Activated T-cell treated with anti-CD3 and anti-CD28 coated beads, Interleukin-2, amount 50 U/mL, for 72 hours (primary cell): ENCODE data around the gene PROSER2. TPM values are rescaled to one million over a fixed set of nuclear protein-coding genes. Genes with fewer than 3 reads are reported as not detected.

Source experiments
- ATAC-seq, 2 donors: fragments of 150-1000 bp; cut with Tn5 transposase; replicated peaks in 1 of 2; 2 replicates each; pipeline ENCODE4 v1.10.0; 2021; ENCODE audit warnings: moderate library complexity in 2 of 2, mild to moderate bottlenecking in 1 of 2
- DNase-seq, 2 donors: peaks; one replicate each; pipeline ENCODE4 v3.0.0; 2021 to 2022; ENCODE audit warnings: mixed read lengths in 1 of 2
- H3K27ac Mint-ChIP-seq: one replicate; pipeline ENCODE4 v1.8.0; 2022; ENCODE audit warnings: mild to moderate bottlenecking, moderate library complexity, mixed read lengths
- H3K27me3 Mint-ChIP-seq: one replicate; pipeline ENCODE4 v1.8.0; 2022; ENCODE audit warnings: low read depth, mixed read lengths
- H3K36me3 Mint-ChIP-seq, 2 donors: one replicate each; pipeline ENCODE4 v1.8.0; 2022; ENCODE audit warnings: mixed read lengths in 2 of 2, mild to moderate bottlenecking in 1 of 2; ENCODE audit not compliant: insufficient read depth in 2 of 2
- H3K4me1 Mint-ChIP-seq: one replicate; pipeline ENCODE4 v1.8.0; 2022; ENCODE audit warnings: low read depth, mixed read lengths
- H3K4me3 Mint-ChIP-seq, 2 donors: one replicate each; pipeline ENCODE4 v1.8.0; 2022; ENCODE audit warnings: mild to moderate bottlenecking in 2 of 2, mixed read lengths in 2 of 2, moderate library complexity in 2 of 2
- H3K9me3 Mint-ChIP-seq, 2 donors: one replicate each; pipeline ENCODE4 v1.8.0; 2022; ENCODE audit warnings: mixed read lengths in 2 of 2
- total RNA-seq, 2 donors: library from RNA; stranded (reverse); gene quantifications; one replicate each; pipeline ENCODE4 v1.2.3, GENCODE V29; 2022

The PROSER2 gene
- total RNA-seq, 2 donors from 2014 or later: 1.1 to 1.6 TPM

DNA sequence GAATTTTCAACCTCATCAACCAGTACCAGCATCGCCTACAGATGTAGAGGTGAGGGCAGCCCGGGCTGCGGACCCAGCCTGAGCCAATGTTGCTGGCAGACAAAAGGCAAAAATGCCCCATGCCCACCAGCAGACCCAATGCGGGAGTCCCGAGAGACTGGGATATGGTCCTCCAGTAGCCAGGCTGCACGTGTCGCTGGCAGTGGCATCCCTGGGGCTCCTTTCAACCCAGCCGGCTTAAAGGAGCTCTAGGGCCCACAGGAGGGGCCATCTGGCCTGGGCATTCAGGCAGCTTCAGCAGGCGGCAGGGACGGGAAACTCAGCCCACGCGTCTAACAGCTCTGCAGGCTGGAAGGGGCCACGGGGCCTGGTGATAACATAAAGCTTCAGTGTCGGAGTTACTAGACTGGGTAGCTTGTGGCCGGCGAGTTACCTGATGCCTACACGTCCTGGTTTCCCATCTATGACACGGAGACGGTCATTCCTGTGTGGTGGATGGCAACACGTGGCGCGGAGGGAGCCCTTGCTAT is 70.7 kb downstream of the PROSER2 start:
- DNase-seq (no peak), ATAC-seq (no peak)
- H3K27ac Mint-ChIP-seq: no peak overlapping the region
- no peaks in the 10 kb centered on the region for H3K4me1 Mint-ChIP-seq
- no peaks in the 10 kb centered on the region for H3K27me3 Mint-ChIP-seq
- no peak overlapping the region for H3K4me3 Mint-ChIP-seq
- H3K36me3 Mint-ChIP-seq: no peaks in the 10 kb centered on the region
- no peaks in the 10 kb centered on the region for H3K9me3 Mint-ChIP-seq

DNA sequence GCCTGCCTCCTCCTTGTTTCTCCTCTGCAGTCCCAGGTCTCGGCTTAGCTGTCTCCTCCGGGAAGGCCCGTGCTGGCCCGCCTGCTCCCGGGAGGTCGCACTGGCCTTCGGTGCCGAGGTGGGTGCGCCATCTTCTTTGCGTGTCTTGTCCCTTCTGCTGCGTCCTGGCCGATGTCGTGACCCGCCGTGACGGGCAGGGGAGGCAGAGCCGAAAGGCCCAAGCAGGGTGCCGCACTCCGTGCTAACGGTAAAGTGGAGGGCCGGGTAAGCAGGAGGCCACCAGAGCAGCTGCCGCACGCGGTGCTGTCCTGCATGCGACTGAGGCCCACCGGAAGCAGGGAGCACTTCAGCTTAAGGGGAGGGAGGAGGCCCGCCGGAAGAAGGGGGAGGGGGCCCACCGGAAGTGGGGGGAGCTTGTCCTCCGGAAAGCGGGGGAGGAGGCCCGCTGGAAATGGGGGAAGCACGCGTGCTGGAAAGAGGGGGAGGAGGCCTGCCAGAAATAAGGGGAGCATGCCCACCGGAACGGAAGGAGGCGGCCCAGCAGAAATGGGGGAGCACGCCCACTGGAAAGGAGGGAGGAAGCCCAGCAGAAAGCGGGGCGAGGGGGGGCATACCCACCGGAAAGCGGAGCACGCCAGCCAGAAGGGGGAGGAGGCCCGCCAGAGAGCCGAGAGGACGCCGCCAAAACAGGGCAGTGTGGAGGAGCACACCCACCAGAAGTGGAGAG is 71.4 kb downstream of the PROSER2 start:
- Mint-ChIP-seq H3K4me3 (no peak overlapping the region), H3K27me3 (no peaks in the 10 kb centered on the region), H3K27ac (no peak overlapping the region), H3K9me3 (no peaks in the 10 kb centered on the region), H3K4me1 (no peaks in the 10 kb centered on the region), H3K36me3 (no peaks in the 10 kb centered on the region)
- ATAC-seq (no peak), DNase-seq (no peak)

DNA sequence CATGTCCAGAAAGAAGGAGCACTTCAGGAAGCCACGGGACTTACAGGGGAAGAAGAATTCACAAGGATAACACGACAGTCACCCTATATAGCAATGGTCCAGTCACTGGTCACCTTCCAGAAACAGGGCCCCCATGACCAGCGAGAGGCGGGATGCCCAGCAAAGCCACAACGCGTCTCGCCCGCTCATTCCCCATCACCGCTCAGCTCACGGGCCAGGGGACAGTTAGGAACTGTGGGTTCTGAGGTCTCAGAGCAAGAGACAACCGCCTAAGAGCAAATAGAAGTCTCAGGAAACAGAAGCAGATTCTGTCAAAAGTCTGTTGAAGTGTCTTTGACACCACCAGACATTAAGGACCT is 71.9 kb downstream of the PROSER2 start:
- Mint-ChIP-seq H3K36me3 (no peaks in the 10 kb centered on the region), H3K9me3 (no peaks in the 10 kb centered on the region), H3K27me3 (no peaks in the 10 kb centered on the region), H3K27ac (no peak overlapping the region), H3K4me1 (no peaks in the 10 kb centered on the region), H3K4me3 (no peak overlapping the region)
- no peak for DNase-seq
- no peak for ATAC-seq

DNA sequence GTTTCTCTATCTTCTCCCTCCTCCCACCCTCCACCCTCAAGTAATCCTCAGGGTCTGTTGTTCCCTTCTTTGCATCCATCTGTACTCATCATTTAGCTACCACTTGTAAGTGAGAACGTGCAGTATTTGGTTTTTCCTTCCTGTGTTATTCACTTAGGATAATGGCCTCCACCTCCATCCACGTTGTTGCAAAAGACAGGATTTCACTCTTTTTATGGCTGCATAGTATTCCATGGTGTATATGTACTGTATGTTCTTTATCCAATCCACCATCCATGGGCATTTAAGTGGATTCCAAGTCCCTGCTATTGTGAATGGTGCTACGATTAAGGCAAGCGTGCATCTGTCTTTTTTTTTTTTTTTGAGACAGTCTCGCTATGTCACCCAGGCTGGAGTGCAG is 72.4 kb downstream of the PROSER2 start:
- no peak for ATAC-seq
- no peak for DNase-seq
- H3K36me3 Mint-ChIP-seq: no peaks in the 10 kb centered on the region
- no peaks in the 10 kb centered on the region for H3K27me3 Mint-ChIP-seq
- H3K9me3 Mint-ChIP-seq: no peaks in the 10 kb centered on the region
- no peak overlapping the region for H3K4me3 Mint-ChIP-seq
- H3K4me1 Mint-ChIP-seq: no peaks in the 10 kb centered on the region
- no peak overlapping the region for H3K27ac Mint-ChIP-seq

DNA sequence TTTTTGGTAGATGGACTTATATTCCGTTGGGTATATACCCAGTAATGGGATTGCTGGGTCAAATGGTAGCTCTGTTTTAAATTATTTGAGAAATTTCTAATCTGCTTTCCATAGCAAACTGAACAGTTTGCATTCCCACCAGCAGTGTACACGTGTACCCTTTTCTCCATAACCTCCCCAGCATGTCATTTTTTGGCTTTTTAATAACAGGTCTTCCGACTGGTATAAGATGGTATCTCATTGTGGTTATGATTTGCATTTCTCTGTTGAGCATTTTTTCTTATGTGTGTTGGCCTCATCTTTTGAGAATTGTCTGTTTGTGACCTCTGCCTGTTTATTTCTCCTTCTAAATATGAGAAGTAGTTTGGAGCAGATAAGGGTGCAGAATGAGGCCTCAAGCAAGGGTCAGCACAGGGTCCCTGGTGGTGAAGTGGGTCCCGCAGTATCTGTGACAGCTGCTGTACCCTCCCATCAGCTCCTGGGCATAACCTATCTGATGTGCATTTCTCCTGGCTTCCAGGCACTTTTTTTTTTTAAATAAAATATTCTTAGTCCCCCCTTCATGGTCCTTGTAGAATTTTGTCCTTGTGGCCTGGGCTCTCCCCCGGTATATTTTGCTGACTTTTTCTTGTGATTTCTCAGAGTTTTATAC is 73.5 kb downstream of the PROSER2 start:
- no peaks in the 10 kb centered on the region for H3K27me3 Mint-ChIP-seq
- ATAC-seq: no peak
- H3K4me3 Mint-ChIP-seq: no peak overlapping the region
- H3K36me3 Mint-ChIP-seq: no peaks in the 10 kb centered on the region
- H3K9me3 Mint-ChIP-seq: no peaks in the 10 kb centered on the region
- H3K27ac Mint-ChIP-seq: no peak overlapping the region
- H3K4me1 Mint-ChIP-seq: no peaks in the 10 kb centered on the region
- no peak for DNase-seq

DNA sequence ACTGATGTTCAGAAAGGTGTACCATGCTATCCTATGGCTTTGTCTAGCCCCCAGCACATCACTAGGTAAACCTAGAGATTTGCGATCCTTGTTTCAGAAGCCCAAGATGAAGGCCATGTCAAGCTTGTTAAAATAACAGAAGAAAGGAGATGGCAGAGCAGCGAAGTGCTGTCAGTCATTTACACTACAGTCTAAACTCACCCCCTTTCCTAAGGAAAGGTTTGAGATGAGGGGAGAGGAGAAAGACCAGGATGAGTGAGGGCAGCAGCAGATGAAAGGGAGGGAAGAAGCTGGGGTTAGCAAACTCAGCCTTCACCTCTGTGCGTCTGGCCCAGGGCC is 74.8 kb downstream of the PROSER2 start:
- Mint-ChIP-seq H3K9me3 (no peaks in the 10 kb centered on the region), H3K36me3 (no peaks in the 10 kb centered on the region)
- ATAC-seq: no peak

DNA sequence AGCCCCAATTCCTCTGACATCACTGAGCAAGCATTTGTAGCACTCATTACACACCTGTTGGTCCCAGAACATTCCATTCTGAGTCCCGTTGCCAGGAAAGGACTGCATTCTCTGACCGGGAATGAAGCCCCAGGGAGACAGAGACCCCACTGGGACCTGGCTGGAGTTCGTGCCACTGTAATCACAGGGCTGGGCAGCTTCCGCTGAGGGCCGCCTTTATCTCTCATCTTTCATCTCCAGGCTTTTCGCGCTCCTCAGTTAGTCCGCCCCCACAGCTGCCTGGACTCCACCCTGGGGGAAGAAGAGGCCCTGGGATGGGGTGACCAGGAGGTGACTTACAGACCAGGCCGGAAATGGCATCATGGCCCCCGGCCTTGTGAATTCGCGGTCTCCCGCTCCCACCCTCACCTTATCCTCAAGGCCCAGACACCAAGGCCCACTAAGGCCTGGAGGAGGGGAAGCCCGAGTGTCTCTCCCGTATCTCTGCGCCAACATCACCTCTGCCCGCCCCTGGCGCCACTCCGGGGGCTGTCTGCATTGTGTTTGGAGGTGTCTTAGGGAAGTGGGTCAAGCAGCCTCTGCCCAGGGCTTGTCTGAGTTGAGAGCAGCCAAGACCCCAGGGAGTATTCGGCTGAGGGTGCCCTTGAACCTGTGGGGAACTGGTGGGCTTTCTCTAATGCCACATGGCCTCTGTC is 75.4 kb downstream of the PROSER2 start:
- DNase-seq (no peak), ATAC-seq (no peak)
- Mint-ChIP-seq H3K27ac (no peak overlapping the region), H3K4me1 (no peaks in the 10 kb centered on the region), H3K36me3 (no peaks in the 10 kb centered on the region), H3K4me3 (no peak overlapping the region), H3K27me3 (no peaks in the 10 kb centered on the region), H3K9me3 (no peaks in the 10 kb centered on the region)

More for the DNA sequence above, 74.8 kb downstream of the PROSER2 start:
- Mint-ChIP-seq H3K4me1 (no peaks in the 10 kb centered on the region), H3K27ac (no peak overlapping the region), H3K4me3 (no peak overlapping the region), H3K27me3 (no peaks in the 10 kb centered on the region)
- no peak for DNase-seq

DNA sequence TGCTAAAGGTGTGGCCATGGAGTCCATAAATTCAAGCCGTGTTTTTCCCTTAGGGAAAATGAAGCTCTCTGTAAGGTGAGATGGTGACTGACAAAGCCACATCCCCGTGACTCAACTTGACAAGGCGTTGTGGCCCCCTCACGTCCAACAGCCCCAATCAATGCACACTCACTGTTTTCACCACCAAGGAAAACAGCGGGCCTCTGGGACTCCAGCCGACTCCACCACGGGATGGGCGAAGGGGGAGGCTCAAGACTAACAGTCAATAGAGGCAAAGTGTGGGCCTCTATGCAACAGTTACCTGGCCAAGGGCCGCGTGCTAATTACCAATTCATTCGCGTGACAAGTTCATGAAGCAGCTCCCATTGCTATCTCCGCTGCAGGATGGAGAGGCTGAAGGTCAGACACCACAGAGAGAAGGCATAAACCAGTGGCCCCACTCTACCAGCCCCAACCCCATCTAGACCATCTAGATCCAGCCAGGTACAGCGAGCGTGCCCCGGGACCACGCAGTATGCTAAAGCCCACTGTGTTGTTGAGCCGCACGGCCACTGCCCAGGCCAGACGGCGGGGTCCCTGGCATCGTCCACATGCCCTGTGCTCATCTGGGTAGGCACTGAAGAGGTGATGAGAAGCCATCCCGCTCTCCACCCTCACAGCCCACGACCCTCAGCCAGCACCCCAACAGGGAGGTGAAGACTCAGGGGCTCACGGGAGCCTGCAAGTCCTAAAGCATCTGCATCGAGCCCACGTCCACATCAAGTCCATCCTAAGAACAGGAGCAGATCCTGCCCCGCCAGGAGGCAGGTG is 76.1 kb downstream of the PROSER2 start:
- H3K4me3 Mint-ChIP-seq: no peak overlapping the region
- no peaks in the 10 kb centered on the region for H3K4me1 Mint-ChIP-seq
- H3K36me3 Mint-ChIP-seq: no peaks in the 10 kb centered on the region
- ATAC-seq: no peak
- DNase-seq: no peak
- no peaks in the 10 kb centered on the region for H3K27me3 Mint-ChIP-seq
- H3K9me3 Mint-ChIP-seq: no peaks in the 10 kb centered on the region
- no peak overlapping the region for H3K27ac Mint-ChIP-seq

DNA sequence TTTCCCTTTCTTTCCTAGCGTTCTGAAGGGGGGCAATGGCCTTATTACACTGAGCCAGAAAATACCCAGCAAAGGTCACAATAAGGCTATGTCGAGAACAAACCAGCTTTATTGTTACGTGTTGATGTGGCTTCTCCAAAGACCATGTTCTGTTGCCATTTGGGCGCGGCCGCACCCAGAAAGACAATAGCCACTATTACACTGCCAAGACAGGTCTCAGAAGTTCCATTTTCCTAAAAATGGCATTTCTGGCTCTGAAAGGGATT is 77.8 kb downstream of the PROSER2 start:
- no peaks in the 10 kb centered on the region for H3K9me3 Mint-ChIP-seq
- no peak overlapping the region for H3K4me3 Mint-ChIP-seq
- H3K27me3 Mint-ChIP-seq: no peaks in the 10 kb centered on the region
- H3K36me3 Mint-ChIP-seq: no peaks in the 10 kb centered on the region
- no peak for ATAC-seq
- H3K4me1 Mint-ChIP-seq: no peaks in the 10 kb centered on the region
- H3K27ac Mint-ChIP-seq: no peak overlapping the region
- no peak for DNase-seq

DNA sequence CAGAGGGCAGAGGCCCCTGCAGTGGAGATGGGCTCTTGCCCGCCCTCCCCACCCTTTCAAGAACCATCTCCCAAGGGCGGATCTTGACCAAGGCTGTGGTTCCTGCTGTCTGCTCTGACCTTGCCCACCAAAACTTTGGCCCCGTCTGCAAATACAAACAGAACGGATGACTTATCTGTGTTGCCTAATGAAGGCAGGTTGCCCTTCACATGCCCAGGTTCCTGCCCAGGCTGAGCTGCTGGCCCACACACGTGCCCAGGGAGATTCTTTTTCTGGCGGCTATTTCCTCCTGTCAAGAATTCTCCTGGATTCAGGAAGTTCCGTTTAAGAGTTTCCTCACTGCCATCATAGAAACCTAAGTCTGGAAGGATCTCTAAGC is 78.3 kb downstream of the PROSER2 start:
- Mint-ChIP-seq H3K4me3 (no peak overlapping the region), H3K27me3 (no peaks in the 10 kb centered on the region), H3K4me1 (no peaks in the 10 kb centered on the region), H3K36me3 (no peaks in the 10 kb centered on the region), H3K27ac (no peak overlapping the region), H3K9me3 (no peaks in the 10 kb centered on the region)
- DNase-seq (no peak), ATAC-seq (no peak)

DNA sequence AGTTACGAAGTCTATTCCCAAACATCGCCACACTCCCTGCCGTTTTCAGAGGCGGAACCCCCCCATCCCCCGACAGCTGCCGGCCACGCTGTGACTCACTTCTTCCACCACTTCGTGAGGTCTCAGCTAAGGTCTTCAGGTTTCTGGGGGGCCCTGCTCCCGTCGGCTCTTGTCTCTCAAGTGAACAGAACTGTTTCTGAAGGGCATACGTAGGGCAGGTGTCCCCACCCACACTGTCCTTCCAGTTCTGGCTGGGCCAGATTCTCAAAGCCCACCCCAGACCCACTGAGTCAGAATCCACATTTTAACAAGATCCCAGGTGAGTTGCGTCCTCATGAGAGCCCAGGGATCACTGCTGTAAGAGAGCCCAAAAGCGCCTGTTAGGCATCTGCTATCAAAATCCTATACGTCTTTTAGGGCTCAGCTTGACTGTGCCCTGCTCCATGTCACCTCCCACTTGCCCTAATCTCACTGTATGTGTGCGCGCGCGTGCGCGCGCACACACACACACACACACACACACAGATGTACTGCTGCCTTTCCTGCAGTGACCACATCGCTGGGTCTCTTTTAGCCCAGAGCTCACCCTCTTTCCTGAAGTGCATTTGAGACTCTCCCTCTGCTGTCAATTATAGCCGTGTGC is 78.8 kb downstream of the PROSER2 start:
- ATAC-seq: no peak

DNA sequence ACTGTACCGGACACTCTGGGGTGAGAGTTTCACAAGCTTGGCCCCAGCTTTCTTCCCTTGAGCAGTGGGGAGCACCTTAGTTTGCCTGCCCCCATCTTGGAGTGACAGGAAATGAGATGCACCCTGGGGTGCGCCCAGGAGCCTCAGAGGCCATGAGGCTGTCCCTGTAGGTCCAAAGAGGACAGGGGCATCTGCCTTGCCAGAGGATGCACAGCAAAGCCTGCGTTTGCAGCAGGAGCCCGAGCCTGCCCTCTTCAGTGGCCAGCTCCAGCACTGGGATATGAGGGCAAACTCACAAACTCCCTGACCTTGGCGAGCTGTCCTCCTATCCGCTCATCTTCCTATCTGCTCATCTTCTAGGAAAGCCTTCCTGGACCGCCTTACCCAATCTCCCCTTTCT is 79.5 kb downstream of the PROSER2 start:
- DNase-seq (no peak), ATAC-seq (no peak)
- Mint-ChIP-seq H3K27me3 (no peaks in the 10 kb centered on the region), H3K4me1 (no peaks in the 10 kb centered on the region), H3K27ac (no peak overlapping the region), H3K4me3 (no peak overlapping the region), H3K9me3 (no peaks in the 10 kb centered on the region), H3K36me3 (no peaks in the 10 kb centered on the region)

More for the DNA sequence above, 78.8 kb downstream of the PROSER2 start:
- no peaks in the 10 kb centered on the region for H3K9me3 Mint-ChIP-seq
- no peak overlapping the region for H3K27ac Mint-ChIP-seq
- DNase-seq: no peak
- H3K4me1 Mint-ChIP-seq: no peaks in the 10 kb centered on the region
- no peak overlapping the region for H3K4me3 Mint-ChIP-seq
- H3K27me3 Mint-ChIP-seq: no peaks in the 10 kb centered on the region
- no peaks in the 10 kb centered on the region for H3K36me3 Mint-ChIP-seq

DNA sequence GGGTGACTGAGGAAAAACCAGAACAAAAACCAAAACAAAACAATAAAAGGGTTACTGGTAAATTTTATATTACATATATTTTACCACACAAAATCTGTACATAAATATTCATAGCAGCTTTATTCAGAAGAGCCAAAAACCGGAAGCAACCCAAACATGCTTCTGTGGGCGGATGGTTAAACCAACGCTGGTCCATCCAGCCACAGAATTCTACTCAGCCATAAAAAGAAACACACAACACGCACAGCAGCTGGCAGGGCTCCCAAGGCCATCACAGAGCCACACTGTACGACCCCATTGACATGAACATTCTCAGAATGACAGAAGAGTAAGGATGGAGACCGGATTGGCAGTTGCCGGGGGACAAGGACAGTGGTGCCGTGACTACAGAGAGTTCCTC is 83.6 kb downstream of the PROSER2 start:
- Mint-ChIP-seq H3K27me3 (no peaks in the 10 kb centered on the region), H3K4me1 (no peaks in the 10 kb centered on the region), H3K4me3 (no peak overlapping the region), H3K36me3 (no peaks in the 10 kb centered on the region), H3K27ac (no peak overlapping the region), H3K9me3 (no peaks in the 10 kb centered on the region)
- ATAC-seq (no peak), DNase-seq (no peak)
